ENCODE data around the gene PLEKHA1. TPM values are rescaled to one million over a fixed set of nuclear protein-coding genes. Genes with fewer than 3 reads are reported as not detected.

The PLEKHA1 gene
- total RNA-seq, 1 experiment from 2014 or later = 18.9 TPM

DNA sequence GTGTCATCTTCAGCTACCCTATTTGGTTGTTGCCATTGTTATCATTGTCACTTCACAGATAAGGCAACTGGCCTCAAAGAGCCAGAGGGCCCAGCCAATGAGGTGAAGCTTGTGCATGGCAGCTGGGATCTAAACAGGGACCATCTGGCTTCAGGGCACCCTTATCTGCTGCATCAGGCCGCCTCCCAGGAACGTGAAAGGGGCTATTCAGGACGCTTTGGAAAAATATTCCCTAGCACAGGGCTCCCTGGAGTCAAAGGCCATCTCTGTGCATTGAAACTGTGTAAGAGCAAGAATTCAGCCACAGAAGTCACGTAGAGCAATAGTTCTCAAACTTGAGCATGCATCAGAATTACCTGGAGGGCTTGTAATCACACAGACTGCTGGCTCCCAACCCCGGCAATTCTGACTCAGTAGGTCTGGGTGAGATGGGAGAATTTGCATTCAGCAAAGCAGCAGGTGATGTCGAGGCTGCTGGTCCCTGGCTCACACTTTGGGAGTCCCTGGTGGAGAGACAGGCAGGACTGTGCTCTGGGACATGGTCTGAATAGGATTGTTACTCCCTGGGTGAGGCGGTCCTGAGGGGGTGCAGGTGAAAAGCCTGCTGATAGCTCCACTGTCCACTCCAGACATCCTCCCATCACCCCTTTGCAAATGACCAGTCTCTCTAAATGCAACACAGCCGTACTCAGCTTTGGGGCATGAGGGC lies 21.5 kb upstream of the PLEKHA1 start:
- no peak for TF ChIP-seq CTCF (conservative IDR thresholded peaks at IDR 0.05; ENCODE audit: low read depth, low read length)
- no peak for TF ChIP-seq EZH2 (IDR thresholded peaks at IDR 0.05; ENCODE audit: borderline replicate concordance, low read depth, low read length, poor library complexity, severe bottlenecking)
- Histone ChIP-seq H3K27ac (ENCODE audit: low read depth, low read length, poor library complexity, severe bottlenecking) (no peak overlapping the region), H3K27me3 (replicated peaks; ENCODE audit: insufficient read depth, low read depth, low read length, poor library complexity) (peaks cover 18% of the 10 kb centered on the region), H3K36me3 (ENCODE audit: insufficient read depth, low read length, poor library complexity, severe bottlenecking) (no peaks in the 10 kb centered on the region), H3K4me1 (ENCODE audit: insufficient read depth, low read length, poor library complexity, severe bottlenecking) (no peaks in the 10 kb centered on the region), H3K9me3 (ENCODE audit: low read depth, low read length, poor library complexity, severe bottlenecking) (no peaks in the 10 kb centered on the region), H3K4me3 (ENCODE audit: low read depth, low read length, poor library complexity, severe bottlenecking) (no peak overlapping the region)
- intact Hi-C loops (cut with micrococcal nuclease; ENCODE audit: unreplicated experiment) = no loop called here
- ChIA-PET POLR2A (ENCODE audit: low non-redundant PET) (no interaction called here), CTCF (no interaction called here)
- BruUV-seq (replicated peaks) = no TSS peak
- DNase-seq (ENCODE audit: low spot score) = no peak

DNA sequence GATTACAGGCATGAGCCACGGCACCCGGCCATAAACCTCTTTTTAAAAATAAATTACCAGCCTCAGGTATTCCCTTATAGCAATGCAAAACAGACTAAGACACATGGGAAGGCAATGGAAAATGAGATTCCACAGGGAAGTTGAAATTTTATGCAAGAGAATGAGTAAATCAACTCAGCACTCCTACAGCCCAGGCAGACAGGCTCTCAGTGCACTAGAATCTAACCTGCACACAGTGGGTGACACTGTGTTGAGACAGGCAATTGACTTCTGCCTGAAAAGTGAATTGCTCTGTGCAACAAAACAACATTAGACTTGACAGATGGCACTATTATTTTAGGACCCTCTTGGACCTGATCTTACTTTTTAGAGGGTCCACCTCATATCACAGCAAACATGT lies 20.1 kb upstream of the PLEKHA1 start:
- no peaks in the 10 kb centered on the region for H3K4me1 ChIP-seq (ENCODE audit: insufficient read depth, low read length, poor library complexity, severe bottlenecking)
- BruUV-seq (replicated peaks) = no TSS peak
- intact Hi-C loops (cut with micrococcal nuclease; ENCODE audit: unreplicated experiment) = no loop called here
- DNase-seq (ENCODE audit: low spot score) = no peak
- H3K36me3 ChIP-seq (ENCODE audit: insufficient read depth, low read length, poor library complexity, severe bottlenecking) = no peaks in the 10 kb centered on the region
- ChIA-PET POLR2A (ENCODE audit: low non-redundant PET) (no interaction called here), CTCF (no interaction called here)
- TF ChIP-seq CTCF (conservative IDR thresholded peaks at IDR 0.05; ENCODE audit: low read depth, low read length) (no peak), EZH2 (IDR thresholded peaks at IDR 0.05; ENCODE audit: borderline replicate concordance, low read depth, low read length, poor library complexity, severe bottlenecking) (no peak)
- no peak overlapping the region for H3K4me3 ChIP-seq (ENCODE audit: low read depth, low read length, poor library complexity, severe bottlenecking)
- H3K9me3 ChIP-seq (ENCODE audit: low read depth, low read length, poor library complexity, severe bottlenecking) = no peaks in the 10 kb centered on the region
- no peak overlapping the region for H3K27ac ChIP-seq (ENCODE audit: low read depth, low read length, poor library complexity, severe bottlenecking)
- H3K27me3 ChIP-seq (replicated peaks; ENCODE audit: insufficient read depth, low read depth, low read length, poor library complexity) = peaks cover 18% of the 10 kb centered on the region

DNA sequence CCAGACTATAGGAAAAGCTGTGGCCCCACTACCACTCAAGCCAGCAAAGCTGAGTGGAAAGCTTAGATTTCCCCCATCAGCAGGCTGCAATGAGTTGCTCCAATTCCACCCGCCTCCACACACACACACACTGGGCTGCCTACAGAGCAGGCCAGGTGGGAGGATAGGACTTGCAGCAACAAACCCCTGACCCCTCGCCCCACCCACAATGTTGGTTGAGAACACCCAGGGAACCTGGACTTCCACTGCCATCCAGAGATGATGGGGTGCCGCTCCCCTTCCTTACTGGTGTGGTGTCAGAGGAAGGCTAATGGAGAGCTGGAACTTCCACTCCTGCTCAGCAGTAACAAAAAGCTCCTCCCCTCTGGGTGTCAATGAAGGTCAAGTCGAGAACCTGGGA lies 16.8 kb upstream of the PLEKHA1 start:
- ChIA-PET CTCF (no interaction called here), POLR2A (ENCODE audit: low non-redundant PET) (no interaction called here)
- Histone ChIP-seq H3K4me1 (ENCODE audit: insufficient read depth, low read length, poor library complexity, severe bottlenecking) (no peaks in the 10 kb centered on the region), H3K27ac (ENCODE audit: low read depth, low read length, poor library complexity, severe bottlenecking) (no peak overlapping the region), H3K36me3 (ENCODE audit: insufficient read depth, low read length, poor library complexity, severe bottlenecking) (no peaks in the 10 kb centered on the region), H3K4me3 (ENCODE audit: low read depth, low read length, poor library complexity, severe bottlenecking) (no peak overlapping the region), H3K9me3 (ENCODE audit: low read depth, low read length, poor library complexity, severe bottlenecking) (no peaks in the 10 kb centered on the region), H3K27me3 (replicated peaks; ENCODE audit: insufficient read depth, low read depth, low read length, poor library complexity) (peaks cover 17% of the 10 kb centered on the region)
- BruUV-seq (replicated peaks) = no TSS peak
- intact Hi-C loops (cut with micrococcal nuclease; ENCODE audit: unreplicated experiment) = no loop called here
- DNase-seq (ENCODE audit: low spot score) = no peak
- no peak for TF ChIP-seq CTCF (conservative IDR thresholded peaks at IDR 0.05; ENCODE audit: low read depth, low read length)
- TF ChIP-seq EZH2 (IDR thresholded peaks at IDR 0.05; ENCODE audit: borderline replicate concordance, low read depth, low read length, poor library complexity, severe bottlenecking) = no peak

Measured in A673 (cell line).